KOPT-K1 (cell line): Measurements from ENCODE around the gene WIPI1.
"Not testable (repeated sequence)": the region's sequence is repeated elsewhere in the genome, so short reads cannot be mapped to it uniquely, and the experiment has no call there.

Experiments
- H3K27ac ChIP-seq: fragments of 200-600 bp; sonication (generic); 2 replicates; pipeline ENCODE4 v1.5.1; 2016; ENCODE audit warnings: antibody characterized with exemption, mild to moderate bottlenecking, low read depth, low read length; ENCODE audit not compliant: poor library complexity, severe bottlenecking
- H3K36me3 ChIP-seq: fragments of 200-600 bp; sonication (generic); 2 replicates; pipeline ENCODE4 v1.5.1; 2017; ENCODE audit warnings: antibody characterized with exemption, mild to moderate bottlenecking, low read length, moderate library complexity; ENCODE audit not compliant: insufficient read depth
- H3K9me3 ChIP-seq: fragments of 200-600 bp; sonication (generic); 2 replicates; pipeline ENCODE4 v1.5.1; 2017; ENCODE audit warnings: antibody characterized with exemption, low read length, mild to moderate bottlenecking; ENCODE audit not compliant: insufficient read depth, poor library complexity, severe bottlenecking

WIPI1 gene

GRCh38 chr17:68422821-68423220 is 34.5 kb downstream of the WIPI1 start:
- no peaks in the 10 kb centered on the region for H3K36me3 ChIP-seq
- no peak overlapping the region for H3K27ac ChIP-seq
- no peaks in the 10 kb centered on the region for H3K9me3 ChIP-seq

- Histone ChIP-seq H3K9me3 (peaks cover 8% of the 10 kb centered on the region), H3K27ac (no peak overlapping the region), H3K36me3 (no peaks in the 10 kb centered on the region)
Measured at GRCh38 chr17:68421486-68421885, 35.8 kb downstream of the WIPI1 start.

- H3K9me3 ChIP-seq = peaks cover 18% of the 10 kb centered on the region
- no peaks in the 10 kb centered on the region for H3K36me3 ChIP-seq
- H3K27ac ChIP-seq = no peak overlapping the region
Measured at GRCh38 chr17:68420065-68420464, 37.2 kb downstream of the WIPI1 start.

GRCh38 chr17:68418876-68419275 is 38.4 kb downstream of the WIPI1 start:
- Histone ChIP-seq H3K27ac (no peak overlapping the region), H3K9me3 (peaks cover 20% of the 10 kb centered on the region), H3K36me3 (no peaks in the 10 kb centered on the region)

- H3K9me3 ChIP-seq = peaks cover 20% of the 10 kb centered on the region
- H3K36me3 ChIP-seq = no peaks in the 10 kb centered on the region
- H3K27ac ChIP-seq = no peak overlapping the region
Measured at GRCh38 chr17:68417317-68417716, 40.0 kb downstream of the WIPI1 start.

GRCh38 chr17:68414901-68415300 is 42.4 kb downstream of the WIPI1 start:
- H3K9me3 ChIP-seq = peaks cover 20% of the 10 kb centered on the region
- peak overlapping the region; percentile 29 for H3K27ac ChIP-seq
- H3K36me3 ChIP-seq = not testable (repeated sequence)

GRCh38 chr17:68413597-68414560 is 43.4 kb downstream of the WIPI1 start:
- Histone ChIP-seq H3K27ac (peak overlapping the region; percentile 29), H3K9me3 (peaks cover 20% of the 10 kb centered on the region)

GRCh38 chr17:68407656-68408055 is 49.6 kb downstream of the WIPI1 start:
- peaks cover 26% of the 10 kb centered on the region for H3K9me3 ChIP-seq
- not testable (repeated sequence) for H3K27ac ChIP-seq, H3K36me3 ChIP-seq

More at GRCh38 chr17:68413597-68414560, 43.4 kb downstream of the WIPI1 start:
- H3K36me3 ChIP-seq = not testable (repeated sequence)

GRCh38 chr17:68403837-68404236 is 53.5 kb downstream of the WIPI1 start:
- peaks cover 26% of the 10 kb centered on the region for H3K9me3 ChIP-seq
- not testable (repeated sequence) for H3K36me3 ChIP-seq, H3K27ac ChIP-seq

GRCh38 chr17:68403122-68403521 is 54.2 kb downstream of the WIPI1 start:
- H3K36me3 ChIP-seq = no peaks in the 10 kb centered on the region
- peaks cover 26% of the 10 kb centered on the region for H3K9me3 ChIP-seq

GRCh38 chr17:68401288-68401687 is 56.0 kb downstream of the WIPI1 start:
- Histone ChIP-seq H3K9me3 (peaks cover 10% of the 10 kb centered on the region), H3K27ac (no peak overlapping the region), H3K36me3 (no peaks in the 10 kb centered on the region)

More at GRCh38 chr17:68403122-68403521, 54.2 kb downstream of the WIPI1 start:
- H3K27ac ChIP-seq = no peak overlapping the region

GRCh38 chr17:68400404-68400735 is 56.9 kb downstream of the WIPI1 start:
- H3K36me3 ChIP-seq = peaks cover 5% of the 10 kb centered on the region; the same call in 1 of the 2 replicates
- H3K9me3 ChIP-seq = peaks cover 10% of the 10 kb centered on the region
- H3K27ac ChIP-seq = peak overlapping the region; percentile 36

- H3K9me3 ChIP-seq = peaks cover 11% of the 10 kb centered on the region
- peak overlapping the region; percentile 60 for H3K27ac ChIP-seq
- H3K36me3 ChIP-seq = peaks cover 10% of the 10 kb centered on the region; the same call in 1 of the 2 replicates
Measured at GRCh38 chr17:68399638-68400403, 57.5 kb downstream of the WIPI1 start.

GRCh38 chr17:68398691-68399637 is 58.3 kb downstream of the WIPI1 start:
- H3K36me3 ChIP-seq = peaks cover 12% of the 10 kb centered on the region; the same call in 1 of the 2 replicates
- peaks cover 16% of the 10 kb centered on the region for H3K9me3 ChIP-seq
- peak overlapping the region; percentile 60 for H3K27ac ChIP-seq
